GM23338 (cell line): ENCODE measurements around the gene LRP4. TPM values are rescaled to one million over a fixed set of nuclear protein-coding genes. Genes with fewer than 3 reads are reported as not detected.

Experiments used
- ATAC-seq: fragments of 200-7000 bp; cut with Tn5 transposase; 3 replicates; pipeline ENCODE4 v1.9.1; 2020
- DNase-seq: peaks from one replicate; pipeline ENCODE4 v3.0.0-alpha.2; 2015; ENCODE audit warnings: low spot score
- H2AFZ ChIP-seq: fragments of 200-600 bp; sonication (generic); 2 replicates; pipeline ENCODE4 v1.8.0; 2016; ENCODE audit warnings: antibody characterized with exemption, mild to moderate bottlenecking, moderate library complexity
- H3F3A ChIP-seq: fragments of 200-600 bp; sonication (generic); replicated peaks from 2 replicates; pipeline ENCODE4 v1.8.0; 2017; ENCODE audit warnings: antibody characterized with exemption, mixed run types, low read depth
- H3K27ac ChIP-seq: fragments of 200-600 bp; sonication (generic); 2 replicates; pipeline ENCODE4 v1.6.1; 2016; ENCODE audit warnings: low read depth
- H3K27me3 ChIP-seq: fragments of 200-600 bp; sonication (generic); 2 replicates; pipeline ENCODE4 v1.8.0; 2016; ENCODE audit warnings: mild to moderate bottlenecking, mixed run types, moderate library complexity; ENCODE audit not compliant: insufficient read depth
- H3K36me3 ChIP-seq: fragments of 200-600 bp; sonication (generic); 2 replicates; pipeline ENCODE4 v1.8.0; 2016; ENCODE audit warnings: mild to moderate bottlenecking; ENCODE audit not compliant: insufficient read depth
- H3K4me1 ChIP-seq: fragments of 200-600 bp; sonication (generic); 2 replicates; pipeline ENCODE4 v1.8.0; 2016; ENCODE audit warnings: mild to moderate bottlenecking, moderate library complexity; ENCODE audit not compliant: insufficient read depth
- H3K4me2 ChIP-seq: fragments of 200-600 bp; sonication (generic); 2 replicates; pipeline ENCODE4 v1.7.1; 2017; ENCODE audit warnings: mixed run types
- H3K4me3 ChIP-seq: fragments of 200-600 bp; sonication (generic); 2 replicates; pipeline ENCODE4 v1.6.1; 2016; ENCODE audit warnings: mixed run types
- H3K79me2 ChIP-seq: fragments of 200-600 bp; sonication (generic); replicated peaks from 2 replicates; pipeline ENCODE4 v1.8.0; 2017; ENCODE audit warnings: mild to moderate bottlenecking; ENCODE audit not compliant: insufficient read depth
- H3K9me2 ChIP-seq: fragments of 200-600 bp; sonication (generic); 2 replicates; pipeline ENCODE4 v1.8.0; 2017; ENCODE audit not compliant: insufficient read depth
- H4K20me1 ChIP-seq: fragments of 200-600 bp; sonication (generic); replicated peaks from 2 replicates; pipeline ENCODE4 v1.8.0; 2017; ENCODE audit warnings: mild to moderate bottlenecking; ENCODE audit not compliant: insufficient read depth
- H3K27ac Mint-ChIP-seq: 2 replicates; pipeline ENCODE4 v1.8.0; 2020; ENCODE audit warnings: inconsistent platforms, mild to moderate bottlenecking, moderate library complexity, mixed read lengths
- H3K27me3 Mint-ChIP-seq: 3 replicates; pipeline ENCODE4 v1.8.0; 2022; ENCODE audit warnings: low read depth, mild to moderate bottlenecking, moderate library complexity, mixed read lengths, inconsistent platforms; ENCODE audit not compliant: insufficient read depth, poor library complexity
- H3K36me3 Mint-ChIP-seq: 3 replicates; pipeline ENCODE4 v1.8.0; 2021; ENCODE audit warnings: low read depth, mild to moderate bottlenecking, inconsistent platforms, moderate library complexity, mixed read lengths
- H3K4me1 Mint-ChIP-seq: 3 replicates; pipeline ENCODE4 v1.8.0; 2020; ENCODE audit warnings: mild to moderate bottlenecking, inconsistent platforms, mixed read lengths
- H3K4me3 Mint-ChIP-seq: 3 replicates; pipeline ENCODE4 v1.8.0; 2021; ENCODE audit warnings: moderate library complexity, mild to moderate bottlenecking, inconsistent platforms, mixed read lengths
- H3K9me3 Mint-ChIP-seq: 3 replicates; pipeline ENCODE4 v1.8.0; 2020; ENCODE audit warnings: moderate library complexity, mild to moderate bottlenecking, inconsistent platforms, mixed read lengths
- CREB1 ChIP-seq: fragments of 250-450 bp; sonication (Bioruptor Pico); IDR thresholded peaks from 2 replicates; pipeline ENCODE4 v1.5.0; 2020; ENCODE audit warnings: low read depth, mild to moderate bottlenecking, moderate library complexity
- EZH2 ChIP-seq: fragments of 200-600 bp; sonication (generic); IDR thresholded peaks from one replicate; pipeline ENCODE4 v1.8.0; 2017; ENCODE audit warnings: antibody characterized with exemption, mild to moderate bottlenecking, low read depth; ENCODE audit not compliant: unreplicated experiment
- EZH2phosphoT487 ChIP-seq: fragments of 200-600 bp; sonication (generic); IDR thresholded peaks from one replicate; pipeline ENCODE4 v1.8.1; 2018; ENCODE audit warnings: antibody characterized with exemption; ENCODE audit not compliant: unreplicated experiment
- JUNB ChIP-seq: IDR thresholded peaks from one replicate; pipeline ENCODE4 v1.6.1; 2016; ENCODE audit warnings: antibody characterized with exemption; ENCODE audit not compliant: unreplicated experiment
- NANOG ChIP-seq: IDR thresholded peaks from 2 replicates; pipeline ENCODE4 v1.6.1; 2016; ENCODE audit warnings: antibody characterized with exemption, borderline replicate concordance
- STAT1 ChIP-seq: IDR thresholded peaks from one replicate; pipeline ENCODE4 v1.6.1; 2016; ENCODE audit warnings: antibody characterized with exemption; ENCODE audit not compliant: unreplicated experiment
- ZNF114 ChIP-seq: fragments of 250-450 bp; sonication (Bioruptor Pico); IDR thresholded peaks from 2 replicates; pipeline ENCODE4 v1.5.0; 2020; ENCODE audit warnings: mild to moderate bottlenecking, moderate library complexity
- ZNF331 ChIP-seq: fragments of 250-450 bp; sonication (Bioruptor Pico); IDR thresholded peaks from 2 replicates; pipeline ENCODE4 v1.5.0; 2020; ENCODE audit warnings: low read depth, mild to moderate bottlenecking, moderate library complexity
- ZNF462 ChIP-seq: fragments of 250-450 bp; sonication (Bioruptor Pico); IDR thresholded peaks from 2 replicates; pipeline ENCODE4 v1.5.0; 2020; ENCODE audit warnings: mild to moderate bottlenecking, moderate library complexity
- polyA plus RNA-seq: library from polyadenylated mRNA; unstranded; fragments of >200 nt; fragmentation: Nextera tagmentation; extraction: Ambion mirVana; gene quantifications from 2 replicates; pipeline ENCODE4 v1.2.1, GENCODE V29; 2016
- total RNA-seq: library from RNA; depleted of rRNA; stranded (reverse); fragments of >200 nt; shearing (Covaris generic); gene quantifications from 2 replicates; pipeline ENCODE4 v1.2.3, GENCODE V29; 2014
- TF ChIP-seq, protein P1 (sequence below), 2 experiments: fragments of 200-600 bp in 1 of 2; sonication (generic) in 1 of 2; conservative IDR thresholded peaks; 2 replicates each; pipeline versions ENCODE4 v1.5.1 to v1.6.1; 2016 to 2017; ENCODE audit warnings: antibody characterized with exemption in 2 of 2, low read depth in 2 of 2, mild to moderate bottlenecking in 2 of 2, moderate library complexity in 1 of 2
- TF ChIP-seq, protein P2 (sequence below): IDR thresholded peaks from 2 replicates; pipeline ENCODE4 v1.6.1; 2016; ENCODE audit warnings: antibody characterized with exemption

LRP4 gene
- total and polyA plus RNA-seq, 2 experiments from 2014 or later = 6.0 to 18.4 TPM

- Histone ChIP-seq H3F3A (no peaks in the 10 kb centered on the region), H3K9me2 (no peaks in the 10 kb centered on the region), H3K36me3 (peaks cover 36% of the 10 kb centered on the region), H3K27me3 (no peaks in the 10 kb centered on the region), H3K79me2 (no peaks in the 10 kb centered on the region), H2AFZ (no peak overlapping the region), H3K4me1 (no peaks in the 10 kb centered on the region), H3K27ac (no peak overlapping the region), H3K4me2 (no peak overlapping the region), H3K4me3 (no peak overlapping the region), H4K20me1 (no peaks in the 10 kb centered on the region; the same call in 1 of the 2 replicates)
- H3K36me3 Mint-ChIP-seq = peaks cover 61% of the 10 kb centered on the region
- H3K27ac Mint-ChIP-seq = no peak overlapping the region
- TF ChIP-seq EZH2 (no peak), EZH2phosphoT487 (no peak), NANOG (no peak), ZNF331 (CRISPR knock-in tag) (no peak), ZNF462 (CRISPR knock-in tag) (no peak), ZNF114 (CRISPR knock-in tag) (no peak), JUNB (no peak)
- H3K4me1 Mint-ChIP-seq = peaks cover 2% of the 10 kb centered on the region; the same call in 1 of the 3 replicates
- ATAC-seq (no peak), DNase-seq (no peak)
- no peak overlapping the region for H3K4me3 Mint-ChIP-seq
- no peaks in the 10 kb centered on the region for H3K27me3 Mint-ChIP-seq
- H3K9me3 Mint-ChIP-seq = no peaks in the 10 kb centered on the region
Measured at GRCh38 chr11:46888636-46889035, 29.7 kb downstream of the LRP4 start.

DNA sequence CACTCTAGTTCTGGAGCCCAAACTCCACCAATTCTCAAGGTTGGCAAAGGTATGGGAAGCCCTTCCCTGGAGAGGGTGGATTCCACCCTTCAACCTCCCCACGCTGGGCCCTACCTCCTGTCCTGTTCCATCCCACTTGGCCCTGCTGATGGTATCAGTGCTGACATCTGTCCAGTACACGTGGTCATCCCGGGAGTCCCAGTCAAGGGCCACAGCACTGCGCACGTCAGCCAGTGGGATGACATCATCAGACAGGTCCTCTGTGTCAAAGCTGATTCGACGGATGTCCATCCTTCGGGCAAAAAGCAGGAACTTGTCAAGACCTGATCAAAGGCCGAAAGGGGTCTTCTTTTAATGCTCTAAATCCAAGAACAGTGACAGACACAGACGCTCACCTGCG is 32.1 kb downstream of the LRP4 start:
- Histone ChIP-seq H3F3A (no peaks in the 10 kb centered on the region), H3K4me3 (no peak overlapping the region), H3K36me3 (peaks cover 38% of the 10 kb centered on the region), H3K4me2 (no peak overlapping the region), H4K20me1 (no peaks in the 10 kb centered on the region; the same call in 1 of the 2 replicates), H3K9me2 (no peaks in the 10 kb centered on the region), H2AFZ (no peak overlapping the region), H3K4me1 (no peaks in the 10 kb centered on the region), H3K79me2 (no peaks in the 10 kb centered on the region), H3K27ac (no peak overlapping the region), H3K27me3 (no peaks in the 10 kb centered on the region)
- H3K4me1 Mint-ChIP-seq = peaks cover 2% of the 10 kb centered on the region; the same call in 1 of the 3 replicates
- H3K36me3 Mint-ChIP-seq = peaks cover 70% of the 10 kb centered on the region
- no peaks in the 10 kb centered on the region for H3K9me3 Mint-ChIP-seq
- H3K4me3 Mint-ChIP-seq = no peak overlapping the region
- ATAC-seq = no peak
- H3K27me3 Mint-ChIP-seq = no peaks in the 10 kb centered on the region
- H3K27ac Mint-ChIP-seq = no peak overlapping the region
- no peak for DNase-seq
- no peak for TF ChIP-seq NANOG
- TF ChIP-seq CREB1 (CRISPR knock-in tag) = no peak
- no peak for TF ChIP-seq ZNF114 (CRISPR knock-in tag)
- TF ChIP-seq JUNB = no peak
- no peak for TF ChIP-seq ZNF331 (CRISPR knock-in tag)
- no peak for TF ChIP-seq EZH2phosphoT487
- no peak for TF ChIP-seq STAT1
- TF ChIP-seq EZH2 = no peak
- TF ChIP-seq, protein P1, sequence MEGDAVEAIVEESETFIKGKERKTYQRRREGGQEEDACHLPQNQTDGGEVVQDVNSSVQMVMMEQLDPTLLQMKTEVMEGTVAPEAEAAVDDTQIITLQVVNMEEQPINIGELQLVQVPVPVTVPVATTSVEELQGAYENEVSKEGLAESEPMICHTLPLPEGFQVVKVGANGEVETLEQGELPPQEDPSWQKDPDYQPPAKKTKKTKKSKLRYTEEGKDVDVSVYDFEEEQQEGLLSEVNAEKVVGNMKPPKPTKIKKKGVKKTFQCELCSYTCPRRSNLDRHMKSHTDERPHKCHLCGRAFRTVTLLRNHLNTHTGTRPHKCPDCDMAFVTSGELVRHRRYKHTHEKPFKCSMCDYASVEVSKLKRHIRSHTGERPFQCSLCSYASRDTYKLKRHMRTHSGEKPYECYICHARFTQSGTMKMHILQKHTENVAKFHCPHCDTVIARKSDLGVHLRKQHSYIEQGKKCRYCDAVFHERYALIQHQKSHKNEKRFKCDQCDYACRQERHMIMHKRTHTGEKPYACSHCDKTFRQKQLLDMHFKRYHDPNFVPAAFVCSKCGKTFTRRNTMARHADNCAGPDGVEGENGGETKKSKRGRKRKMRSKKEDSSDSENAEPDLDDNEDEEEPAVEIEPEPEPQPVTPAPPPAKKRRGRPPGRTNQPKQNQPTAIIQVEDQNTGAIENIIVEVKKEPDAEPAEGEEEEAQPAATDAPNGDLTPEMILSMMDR (conservative IDR thresholded peaks at IDR 0.05; ENCODE audit: low read depth in 2 of 2) = no peak
- TF ChIP-seq, protein P2, sequence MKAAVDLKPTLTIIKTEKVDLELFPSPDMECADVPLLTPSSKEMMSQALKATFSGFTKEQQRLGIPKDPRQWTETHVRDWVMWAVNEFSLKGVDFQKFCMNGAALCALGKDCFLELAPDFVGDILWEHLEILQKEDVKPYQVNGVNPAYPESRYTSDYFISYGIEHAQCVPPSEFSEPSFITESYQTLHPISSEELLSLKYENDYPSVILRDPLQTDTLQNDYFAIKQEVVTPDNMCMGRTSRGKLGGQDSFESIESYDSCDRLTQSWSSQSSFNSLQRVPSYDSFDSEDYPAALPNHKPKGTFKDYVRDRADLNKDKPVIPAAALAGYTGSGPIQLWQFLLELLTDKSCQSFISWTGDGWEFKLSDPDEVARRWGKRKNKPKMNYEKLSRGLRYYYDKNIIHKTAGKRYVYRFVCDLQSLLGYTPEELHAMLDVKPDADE = no peak
